ENCODE data around the gene WDR20. TPM values are rescaled to one million over a fixed set of nuclear protein-coding genes. Genes with fewer than 3 reads are reported as not detected.

WDR20 gene
- total and polyA plus RNA-seq, 10 of the 15 experiments (the other 5 are each of a cell fraction or from before 2014, with no cell fraction given): 9.1 to 25.9 (median 18.4) TPM

GRCh38 chr14:102251161-102251560 lies 111.5 kb downstream of the WDR20 start:
- no peaks in the 10 kb centered on the region for H3K4me1 ChIP-seq (ENCODE audit: control insufficient read depth, insufficient read depth, low read length)
- DNase-seq (ENCODE audit: low read depth, low spot score) (no peak), ATAC-seq (no peak), FAIRE-seq (no peak)
- H3K9ac ChIP-seq (ENCODE audit: control insufficient read depth, insufficient read depth, low read length): no peak overlapping the region
- no TSS peak for BruUV-seq (replicated peaks)
- H3K36me3 ChIP-seq (ENCODE audit: control insufficient read depth in 2 of 2, insufficient read depth in 2 of 2, low read length in 1 of 2): no peaks in the 10 kb centered on the region
- ChIA-PET SMC1A (ENCODE audit: uncharacterized antibody, unreplicated experiment) (interaction anchor here (0.7 kb wide), 1 partner anchor 22 kb away, joined by 3 read pairs; no protein-coding TSS in a partner anchor), RAD21 (ENCODE audit: unreplicated experiment) (no interaction called here), CTCF (no interaction called here), POLR2A (no interaction called here)
- no peak overlapping the region for H3K27ac ChIP-seq (ENCODE audit: control insufficient read depth, insufficient read depth)
- no peak overlapping the region for H3K4me3 ChIP-seq
- no peak overlapping the region for H3K4me2 ChIP-seq (ENCODE audit: control insufficient read depth, insufficient read depth)
- intact Hi-C loops (cut with micrococcal nuclease; ENCODE audit: unreplicated experiment) (no loop called here), in situ Hi-C loops (cut with MboI) (no loop called here)
- no peaks in the 10 kb centered on the region for H3K9me3 ChIP-seq (replicated peaks; ENCODE audit: control insufficient read depth, insufficient read depth, low read length)
- H3K27me3 ChIP-seq (replicated peaks in 1 of 2; ENCODE audit: control insufficient read depth in 2 of 2, insufficient read depth in 2 of 2, low read length in 1 of 2): no peaks in the 10 kb centered on the region
- no peaks in the 10 kb centered on the region for H4K20me1 ChIP-seq (ENCODE audit: control insufficient read depth, insufficient read depth)
- no peak overlapping the region for H2AFZ ChIP-seq (ENCODE audit: control insufficient read depth, low read depth, low read length)
- WGBS (ENCODE audit: insufficient coverage, insufficient replicate concordance, low lambda C conversion rate, missing lambda C conversion rate): 78% methylated on average over 8 of the region's 8 CpGs
- no peaks in the 10 kb centered on the region for H3K79me2 ChIP-seq (ENCODE audit: control insufficient read depth, insufficient read depth, low read length)
- TF ChIP-seq IRF5 (IDR thresholded peaks at IDR 0.05; ENCODE audit: borderline replicate concordance) (no peak), BHLHE40 (IDR thresholded peaks at IDR 0.05; ENCODE audit: borderline replicate concordance in 1 of 2, low read depth in 2 of 2, low read length in 1 of 2) (no peak), SP1 (IDR thresholded peaks at IDR 0.05; ENCODE audit: low read depth, low read length) (no peak), CBFB (IDR thresholded peaks at IDR 0.05; ENCODE audit: low read depth) (no peak), CBX3 (IDR thresholded peaks at IDR 0.05; ENCODE audit: borderline replicate concordance, low read depth) (no peak), ZNF274 (IDR thresholded peaks at IDR 0.05; ENCODE audit: insufficient read depth, insufficient read length) (no peak), IKZF1 (conservative IDR thresholded peaks at IDR 0.05) (no peak), NFXL1 (IDR thresholded peaks at IDR 0.05; ENCODE audit: borderline replicate concordance) (no peak), SUZ12 (IDR thresholded peaks at IDR 0.05; ENCODE audit: unreplicated experiment) (no peak), USF2 (IDR thresholded peaks at IDR 0.05; ENCODE audit: borderline replicate concordance, low read depth, low read length) (no peak)
- TF ChIP-seq, protein P1, sequence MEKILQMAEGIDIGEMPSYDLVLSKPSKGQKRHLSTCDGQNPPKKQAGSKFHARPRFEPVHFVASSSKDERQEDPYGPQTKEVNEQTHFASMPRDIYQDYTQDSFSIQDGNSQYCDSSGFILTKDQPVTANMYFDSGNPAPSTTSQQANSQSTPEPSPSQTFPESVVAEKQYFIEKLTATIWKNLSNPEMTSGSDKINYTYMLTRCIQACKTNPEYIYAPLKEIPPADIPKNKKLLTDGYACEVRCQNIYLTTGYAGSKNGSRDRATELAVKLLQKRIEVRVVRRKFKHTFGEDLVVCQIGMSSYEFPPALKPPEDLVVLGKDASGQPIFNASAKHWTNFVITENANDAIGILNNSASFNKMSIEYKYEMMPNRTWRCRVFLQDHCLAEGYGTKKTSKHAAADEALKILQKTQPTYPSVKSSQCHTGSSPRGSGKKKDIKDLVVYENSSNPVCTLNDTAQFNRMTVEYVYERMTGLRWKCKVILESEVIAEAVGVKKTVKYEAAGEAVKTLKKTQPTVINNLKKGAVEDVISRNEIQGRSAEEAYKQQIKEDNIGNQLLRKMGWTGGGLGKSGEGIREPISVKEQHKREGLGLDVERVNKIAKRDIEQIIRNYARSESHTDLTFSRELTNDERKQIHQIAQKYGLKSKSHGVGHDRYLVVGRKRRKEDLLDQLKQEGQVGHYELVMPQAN (conservative IDR thresholded peaks at IDR 0.05): no peak
- TF ChIP-seq, protein P2, sequence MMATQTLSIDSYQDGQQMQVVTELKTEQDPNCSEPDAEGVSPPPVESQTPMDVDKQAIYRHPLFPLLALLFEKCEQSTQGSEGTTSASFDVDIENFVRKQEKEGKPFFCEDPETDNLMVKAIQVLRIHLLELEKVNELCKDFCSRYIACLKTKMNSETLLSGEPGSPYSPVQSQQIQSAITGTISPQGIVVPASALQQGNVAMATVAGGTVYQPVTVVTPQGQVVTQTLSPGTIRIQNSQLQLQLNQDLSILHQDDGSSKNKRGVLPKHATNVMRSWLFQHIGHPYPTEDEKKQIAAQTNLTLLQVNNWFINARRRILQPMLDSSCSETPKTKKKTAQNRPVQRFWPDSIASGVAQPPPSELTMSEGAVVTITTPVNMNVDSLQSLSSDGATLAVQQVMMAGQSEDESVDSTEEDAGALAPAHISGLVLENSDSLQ (IDR thresholded peaks at IDR 0.05): no peak
- TF ChIP-seq, protein P3, sequence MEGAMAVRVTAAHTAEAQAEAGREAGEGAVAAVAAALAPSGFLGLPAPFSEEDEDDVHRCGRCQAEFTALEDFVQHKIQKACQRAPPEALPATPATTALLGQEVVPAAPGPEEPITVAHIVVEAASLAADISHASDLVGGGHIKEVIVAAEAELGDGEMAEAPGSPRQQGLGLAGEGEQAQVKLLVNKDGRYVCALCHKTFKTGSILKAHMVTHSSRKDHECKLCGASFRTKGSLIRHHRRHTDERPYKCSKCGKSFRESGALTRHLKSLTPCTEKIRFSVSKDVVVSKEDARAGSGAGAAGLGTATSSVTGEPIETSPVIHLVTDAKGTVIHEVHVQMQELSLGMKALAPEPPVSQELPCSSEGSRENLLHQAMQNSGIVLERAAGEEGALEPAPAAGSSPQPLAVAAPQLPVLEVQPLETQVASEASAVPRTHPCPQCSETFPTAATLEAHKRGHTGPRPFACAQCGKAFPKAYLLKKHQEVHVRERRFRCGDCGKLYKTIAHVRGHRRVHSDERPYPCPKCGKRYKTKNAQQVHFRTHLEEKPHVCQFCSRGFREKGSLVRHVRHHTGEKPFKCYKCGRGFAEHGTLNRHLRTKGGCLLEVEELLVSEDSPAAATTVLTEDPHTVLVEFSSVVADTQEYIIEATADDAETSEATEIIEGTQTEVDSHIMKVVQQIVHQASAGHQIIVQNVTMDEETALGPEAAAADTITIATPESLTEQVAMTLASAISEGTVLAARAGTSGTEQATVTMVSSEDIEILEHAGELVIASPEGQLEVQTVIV (IDR thresholded peaks at IDR 0.05; ENCODE audit: borderline replicate concordance, partially characterized antibody): no peak
- TF ChIP-seq, protein P4, sequence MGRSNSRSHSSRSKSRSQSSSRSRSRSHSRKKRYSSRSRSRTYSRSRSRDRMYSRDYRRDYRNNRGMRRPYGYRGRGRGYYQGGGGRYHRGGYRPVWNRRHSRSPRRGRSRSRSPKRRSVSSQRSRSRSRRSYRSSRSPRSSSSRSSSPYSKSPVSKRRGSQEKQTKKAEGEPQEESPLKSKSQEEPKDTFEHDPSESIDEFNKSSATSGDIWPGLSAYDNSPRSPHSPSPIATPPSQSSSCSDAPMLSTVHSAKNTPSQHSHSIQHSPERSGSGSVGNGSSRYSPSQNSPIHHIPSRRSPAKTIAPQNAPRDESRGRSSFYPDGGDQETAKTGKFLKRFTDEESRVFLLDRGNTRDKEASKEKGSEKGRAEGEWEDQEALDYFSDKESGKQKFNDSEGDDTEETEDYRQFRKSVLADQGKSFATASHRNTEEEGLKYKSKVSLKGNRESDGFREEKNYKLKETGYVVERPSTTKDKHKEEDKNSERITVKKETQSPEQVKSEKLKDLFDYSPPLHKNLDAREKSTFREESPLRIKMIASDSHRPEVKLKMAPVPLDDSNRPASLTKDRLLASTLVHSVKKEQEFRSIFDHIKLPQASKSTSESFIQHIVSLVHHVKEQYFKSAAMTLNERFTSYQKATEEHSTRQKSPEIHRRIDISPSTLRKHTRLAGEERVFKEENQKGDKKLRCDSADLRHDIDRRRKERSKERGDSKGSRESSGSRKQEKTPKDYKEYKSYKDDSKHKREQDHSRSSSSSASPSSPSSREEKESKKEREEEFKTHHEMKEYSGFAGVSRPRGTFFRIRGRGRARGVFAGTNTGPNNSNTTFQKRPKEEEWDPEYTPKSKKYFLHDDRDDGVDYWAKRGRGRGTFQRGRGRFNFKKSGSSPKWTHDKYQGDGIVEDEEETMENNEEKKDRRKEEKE (IDR thresholded peaks at IDR 0.05): no peak

All from GM12878 (cell line).